Activated CD8-positive, alpha-beta T cell treated with anti-CD3 and anti-CD28 coated beads for 36 hours (primary cell): ENCODE measurements around the gene UGGT1. TPM values are rescaled to one million over a fixed set of nuclear protein-coding genes. Genes with fewer than 3 reads are reported as not detected.
A peak's percentile ranks its signal among the peaks of the same experiment; 100 is the strongest.

ENCODE experiments used
- ATAC-seq: fragments of 200-7000 bp; cut with Tn5 transposase; one replicate; pipeline ENCODE4 v1.10.0; 2021; ENCODE audit warnings: mild to moderate bottlenecking, moderate library complexity
- CTCF ChIA-PET: fragments of 350-600 bp; sonication (Branson Sonifier 250); formaldehyde crosslinking; loops from one replicate; lab custom pipeline; 2021; ENCODE audit warnings: antibody characterized with exemption; lab: Charles Lee
- POLR2A ChIA-PET: fragments of 350-600 bp; sonication (Branson Sonifier 250); formaldehyde crosslinking; loops from one replicate; lab custom pipeline; 2021; ENCODE audit warnings: antibody characterized with exemption; lab: Charles Lee
- DNase-seq: peaks from one replicate; pipeline ENCODE4 v3.0.0-alpha.2; 2020
- H3K27ac Mint-ChIP-seq: one replicate; pipeline ENCODE4 v1.8.0; 2021; ENCODE audit warnings: mild to moderate bottlenecking, mixed read lengths
- H3K27me3 Mint-ChIP-seq: one replicate; pipeline ENCODE4 v1.8.0; 2021; ENCODE audit warnings: mixed read lengths
- H3K36me3 Mint-ChIP-seq: one replicate; pipeline ENCODE4 v1.8.0; 2021; ENCODE audit warnings: low read depth, mixed read lengths
- H3K4me1 Mint-ChIP-seq: one replicate; pipeline ENCODE4 v1.8.0; 2021; ENCODE audit warnings: low read depth, mixed read lengths
- H3K4me3 Mint-ChIP-seq: one replicate; pipeline ENCODE4 v1.8.0; 2021; ENCODE audit warnings: mild to moderate bottlenecking, moderate library complexity, mixed read lengths
- H3K9me3 Mint-ChIP-seq: one replicate; pipeline ENCODE4 v1.8.0; 2021; ENCODE audit warnings: mixed read lengths
- intact Hi-C: fragments of 100-400 bp; cut with micrococcal nuclease; formaldehyde crosslinking; loops from one replicate; pipeline ENCODE4 v1.10.0; 2022
- total RNA-seq, 2 experiments: library from RNA; stranded (reverse); gene quantifications; one replicate each; pipeline ENCODE4 v1.2.3, GENCODE V29; 2021
- TF ChIP-seq, protein P1 (sequence below): fragments of 200-600 bp; IDR thresholded peaks from one replicate; pipeline ENCODE4 v1.8.0; 2022; ENCODE audit warnings: antibody characterized with exemption, mild to moderate bottlenecking

Gene UGGT1
- total RNA-seq, 2 experiments from 2014 or later, result 47.7 to 51.6 TPM

DNA sequence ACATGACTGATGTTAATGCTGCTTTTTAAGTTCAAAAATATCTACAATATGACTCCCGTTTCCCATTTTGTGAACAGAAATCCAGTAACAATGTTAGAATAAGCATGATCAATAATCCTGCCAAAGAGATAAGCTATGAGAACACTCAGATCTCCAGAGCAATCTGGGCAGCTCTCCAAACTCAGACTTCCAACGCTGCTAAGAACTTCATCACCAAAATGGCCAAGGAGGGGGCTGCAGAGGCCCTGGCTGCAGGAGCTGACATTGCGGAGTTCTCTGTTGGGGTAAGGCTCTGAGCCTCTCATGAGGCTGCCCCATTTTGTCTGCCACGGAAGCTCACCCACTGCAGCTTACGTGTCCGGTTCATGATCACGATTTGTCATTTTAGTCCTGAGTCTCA lies 68.4 kb downstream of the UGGT1 start:
- no peak overlapping the region for H3K4me3 Mint-ChIP-seq
- DNase-seq, result no peak
- ATAC-seq, result no peak
- no peaks in the 10 kb centered on the region for H3K27me3 Mint-ChIP-seq
- intact Hi-C loops, result no loop called here
- H3K4me1 Mint-ChIP-seq, result no peaks in the 10 kb centered on the region
- TF ChIP-seq, protein P1, sequence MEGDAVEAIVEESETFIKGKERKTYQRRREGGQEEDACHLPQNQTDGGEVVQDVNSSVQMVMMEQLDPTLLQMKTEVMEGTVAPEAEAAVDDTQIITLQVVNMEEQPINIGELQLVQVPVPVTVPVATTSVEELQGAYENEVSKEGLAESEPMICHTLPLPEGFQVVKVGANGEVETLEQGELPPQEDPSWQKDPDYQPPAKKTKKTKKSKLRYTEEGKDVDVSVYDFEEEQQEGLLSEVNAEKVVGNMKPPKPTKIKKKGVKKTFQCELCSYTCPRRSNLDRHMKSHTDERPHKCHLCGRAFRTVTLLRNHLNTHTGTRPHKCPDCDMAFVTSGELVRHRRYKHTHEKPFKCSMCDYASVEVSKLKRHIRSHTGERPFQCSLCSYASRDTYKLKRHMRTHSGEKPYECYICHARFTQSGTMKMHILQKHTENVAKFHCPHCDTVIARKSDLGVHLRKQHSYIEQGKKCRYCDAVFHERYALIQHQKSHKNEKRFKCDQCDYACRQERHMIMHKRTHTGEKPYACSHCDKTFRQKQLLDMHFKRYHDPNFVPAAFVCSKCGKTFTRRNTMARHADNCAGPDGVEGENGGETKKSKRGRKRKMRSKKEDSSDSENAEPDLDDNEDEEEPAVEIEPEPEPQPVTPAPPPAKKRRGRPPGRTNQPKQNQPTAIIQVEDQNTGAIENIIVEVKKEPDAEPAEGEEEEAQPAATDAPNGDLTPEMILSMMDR, result no peak
- H3K27ac Mint-ChIP-seq, result no peak overlapping the region
- no peaks in the 10 kb centered on the region for H3K9me3 Mint-ChIP-seq
- CTCF ChIA-PET, result interaction anchor here (0.6 to 1.2 kb wide), 4 partner anchors 9 to 456 kb away, joined by 3 to 4 read pairs (median 3); no protein-coding TSS in a partner anchor
- POLR2A ChIA-PET, result no interaction called here
- H3K36me3 Mint-ChIP-seq, result peaks cover 34% of the 10 kb centered on the region

- Mint-ChIP-seq H3K27ac (peak overlapping the region; percentile 28), H3K27me3 (no peaks in the 10 kb centered on the region), H3K9me3 (no peaks in the 10 kb centered on the region), H3K4me3 (no peak overlapping the region), H3K36me3 (peaks cover 34% of the 10 kb centered on the region), H3K4me1 (no peaks in the 10 kb centered on the region)
- DNase-seq, result no peak
- ChIA-PET POLR2A (interaction anchor here (0.6 kb wide), 1 partner anchor 55 kb away, joined by 3 read pairs; no protein-coding TSS in a partner anchor), CTCF (interaction anchor here (0.6 to 1.2 kb wide), 2 partner anchors 11 to 172 kb away, joined by 3 to 4 read pairs; no protein-coding TSS in a partner anchor)
- intact Hi-C loops, result no loop called here
- no peak for ATAC-seq
- TF ChIP-seq, protein P1, result no peak
These were observed 69.7 kb downstream of the UGGT1 start for GRCh38 chr2:128160616-128161275.

DNA sequence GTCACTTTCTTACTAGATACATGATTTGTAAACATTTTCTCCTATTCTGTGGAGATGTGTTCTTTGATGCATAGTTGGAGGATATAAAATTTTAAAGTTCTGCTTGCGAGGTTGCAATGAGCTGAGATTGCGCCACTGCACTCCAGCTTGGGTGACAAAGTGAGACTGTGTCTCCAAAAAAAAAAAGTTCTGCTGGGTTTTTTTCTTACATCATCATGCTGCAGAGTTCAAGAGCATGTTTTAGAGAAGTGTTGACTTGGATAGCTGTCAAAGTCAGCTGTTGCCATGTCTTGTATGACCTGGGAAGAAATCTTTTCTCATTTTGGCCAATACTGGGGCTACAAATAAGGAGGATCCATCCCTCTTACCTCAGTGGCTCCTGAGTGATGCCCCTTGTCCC lies 71.3 kb downstream of the UGGT1 start:
- CTCF ChIA-PET, result no interaction called here
- TF ChIP-seq, protein P1, result no peak
- intact Hi-C loops, result no loop called here
- ATAC-seq, result no peak
- DNase-seq, result no peak
- H3K4me1 Mint-ChIP-seq, result peaks cover 3% of the 10 kb centered on the region
- no peak overlapping the region for H3K27ac Mint-ChIP-seq
- POLR2A ChIA-PET, result interaction anchor here (0.7 to 0.9 kb wide), 2 partner anchors 39 to 49 kb away, joined by 3 to 6 read pairs; no protein-coding TSS in a partner anchor
- no peaks in the 10 kb centered on the region for H3K27me3 Mint-ChIP-seq
- H3K36me3 Mint-ChIP-seq, result peaks cover 40% of the 10 kb centered on the region
- H3K9me3 Mint-ChIP-seq, result no peaks in the 10 kb centered on the region
- no peak overlapping the region for H3K4me3 Mint-ChIP-seq

DNA sequence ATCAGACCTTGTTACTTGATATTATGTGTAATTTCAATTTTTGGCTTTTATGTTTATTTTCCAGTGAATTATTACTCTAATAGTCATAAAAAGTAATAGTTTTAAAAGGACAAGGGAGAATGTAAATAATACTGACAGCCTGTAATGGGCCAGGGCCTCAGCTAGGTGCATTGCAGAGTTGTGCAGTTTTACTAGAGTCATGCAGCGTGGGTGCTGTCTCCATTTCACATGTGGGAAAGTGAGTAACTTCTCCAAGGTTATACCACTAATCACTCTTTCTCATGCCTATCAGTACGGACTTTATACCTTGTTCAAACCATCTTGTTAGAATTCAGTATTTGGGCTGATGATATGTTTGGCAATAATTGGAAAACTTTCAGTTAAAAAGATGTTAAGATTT lies 73.3 kb downstream of the UGGT1 start:
- DNase-seq (no peak), ATAC-seq (no peak)
- CTCF ChIA-PET, result no interaction called here
- TF ChIP-seq, protein P1, result no peak
- no peak overlapping the region for H3K4me3 Mint-ChIP-seq
- H3K27ac Mint-ChIP-seq, result no peak overlapping the region
- H3K4me1 Mint-ChIP-seq, result peaks cover 17% of the 10 kb centered on the region
- intact Hi-C loops, result no loop called here
- POLR2A ChIA-PET, result no interaction called here
- no peaks in the 10 kb centered on the region for H3K9me3 Mint-ChIP-seq
- peaks cover 44% of the 10 kb centered on the region for H3K36me3 Mint-ChIP-seq
- no peaks in the 10 kb centered on the region for H3K27me3 Mint-ChIP-seq

DNA sequence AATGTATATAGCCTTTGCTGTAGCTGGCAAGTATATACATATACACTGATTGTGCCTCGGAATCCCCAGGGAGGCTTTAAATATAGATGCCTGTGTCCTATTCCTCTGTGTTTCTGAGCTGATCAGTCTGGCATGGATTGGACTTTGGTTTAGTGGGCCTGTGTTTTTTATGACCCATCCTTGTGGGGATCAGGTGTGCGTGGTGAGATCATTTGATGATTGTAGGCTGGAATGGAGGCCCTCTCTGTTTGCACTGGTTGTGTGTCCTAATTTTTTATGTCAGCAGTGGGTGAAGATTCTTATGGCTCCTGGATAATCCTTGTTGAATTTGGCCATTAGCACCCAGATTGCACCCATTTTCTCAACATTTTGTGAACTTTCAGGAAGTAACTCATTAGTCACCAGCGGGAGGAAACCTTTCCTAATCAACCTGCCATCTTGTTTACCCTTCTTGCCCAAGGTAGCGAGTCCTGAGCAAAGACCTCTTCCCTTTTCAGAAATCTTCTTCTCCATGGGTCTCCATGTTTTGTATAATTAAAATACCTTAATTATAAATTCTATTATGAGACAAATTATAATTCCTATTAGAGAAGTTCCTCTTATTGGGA lies 75.8 kb downstream of the UGGT1 start:
- no peaks in the 10 kb centered on the region for H3K9me3 Mint-ChIP-seq
- TF ChIP-seq, protein P1, result no peak
- peaks cover 17% of the 10 kb centered on the region for H3K4me1 Mint-ChIP-seq
- intact Hi-C loops, result no loop called here
- ATAC-seq (no peak), DNase-seq (no peak)
- no peak overlapping the region for H3K4me3 Mint-ChIP-seq
- ChIA-PET POLR2A (no interaction called here), CTCF (no interaction called here)
- no peak overlapping the region for H3K27ac Mint-ChIP-seq
- no peaks in the 10 kb centered on the region for H3K27me3 Mint-ChIP-seq
- peaks cover 49% of the 10 kb centered on the region for H3K36me3 Mint-ChIP-seq
